Cardiac septum (tissue), 1 donor: ENCODE results near the gene SUPT20HL2. TPM values are rescaled to one million over a fixed set of nuclear protein-coding genes. Genes with fewer than 3 reads are reported as not detected.
"Not testable (repeated sequence)": the region's sequence is repeated elsewhere in the genome, so short reads cannot be mapped to it uniquely, and the experiment has no call there.

ENCODE experiments used
- DNase-seq: peaks from one replicate; pipeline ENCODE4 v3.0.0-alpha.2; 2020; ENCODE audit warnings: low spot score
- intact Hi-C: fragments of 100-400 bp; cut with DNase I; formaldehyde crosslinking; loops from one replicate; pipeline ENCODE4 v1.14.0; 2022
- total RNA-seq: library from RNA; stranded (reverse); fragmentation: NEBNext Ultra II Directional; extraction: Animal tissue kit (Norgen Biotek cat#: 25700); gene quantifications from one replicate; pipeline ENCODE4 v1.2.1, GENCODE V29; 2021
- donor health status: DM: no; HTN: no; CAD: no.

The SUPT20HL2 gene
- total RNA-seq, 1 donor from 2014 or later = not detected

GRCh38 chrX:24311507-24312248 lies 2.2 kb downstream of the SUPT20HL2 start:
- DNase-seq, intact Hi-C loops: not testable (repeated sequence)

- intact Hi-C loops, DNase-seq: not testable (repeated sequence)
Measured at GRCh38 chrX:24310916-24311315, 3.0 kb downstream of the SUPT20HL2 start.

- DNase-seq, intact Hi-C loops: not testable (repeated sequence)
Measured at GRCh38 chrX:24309580-24310374, 4.1 kb downstream of the SUPT20HL2 start.

GRCh38 chrX:24308803-24309202 lies 5.1 kb downstream of the SUPT20HL2 start:
- DNase-seq, intact Hi-C loops: not testable (repeated sequence)

GRCh38 chrX:24306440-24306839 lies 7.4 kb downstream of the SUPT20HL2 start:
- DNase-seq = no peak
- intact Hi-C loops = no loop called here

GRCh38 chrX:24305905-24306304 lies 8.0 kb downstream of the SUPT20HL2 start:
- DNase-seq = no peak
- intact Hi-C loops = no loop called here

- intact Hi-C loops = no loop called here
- no peak for DNase-seq
Measured at GRCh38 chrX:24301806-24302205, 12.1 kb downstream of the SUPT20HL2 start.

- intact Hi-C loops = no loop called here
- no peak for DNase-seq
Measured at GRCh38 chrX:24301060-24301459, 12.8 kb downstream of the SUPT20HL2 start.

GRCh38 chrX:24298191-24298590 lies 15.7 kb downstream of the SUPT20HL2 start:
- intact Hi-C loops = no loop called here
- no peak for DNase-seq

- intact Hi-C loops = no loop called here
- DNase-seq = no peak
Measured at GRCh38 chrX:24294619-24295018, 19.2 kb downstream of the SUPT20HL2 start.

- intact Hi-C loops = no loop called here
- DNase-seq = no peak
Measured at GRCh38 chrX:24293412-24293811, 20.5 kb downstream of the SUPT20HL2 start.

GRCh38 chrX:24292353-24292752 lies 21.5 kb downstream of the SUPT20HL2 start:
- intact Hi-C loops = no loop called here
- DNase-seq = no peak

GRCh38 chrX:24285082-24285481 lies 28.8 kb downstream of the SUPT20HL2 start:
- intact Hi-C loops = no loop called here
- DNase-seq = no peak

- intact Hi-C loops = no loop called here
Measured at GRCh38 chrX:24283127-24283794, 30.6 kb downstream of the SUPT20HL2 start.

GRCh38 chrX:24282381-24283126 lies 31.3 kb downstream of the SUPT20HL2 start:
- intact Hi-C loops = no loop called here
- DNase-seq = no peak

More at GRCh38 chrX:24283127-24283794, 30.6 kb downstream of the SUPT20HL2 start:
- no peak for DNase-seq

GRCh38 chrX:24277405-24277804 lies 36.5 kb downstream of the SUPT20HL2 start:
- DNase-seq = no peak
- intact Hi-C loops = no loop called here

GRCh38 chrX:24276015-24276414 lies 37.9 kb downstream of the SUPT20HL2 start:
- DNase-seq = no peak
- intact Hi-C loops = no loop called here

GRCh38 chrX:24271262-24271661 lies 42.6 kb downstream of the SUPT20HL2 start:
- intact Hi-C loops = no loop called here
- no peak for DNase-seq

- intact Hi-C loops = loop anchor here (10.0 kb wide), 1 partner anchor 96 kb away; the partner anchor contains the start of gene SUPT20HL1
- DNase-seq = no peak
Measured at GRCh38 chrX:24268786-24269185, 45.1 kb downstream of the SUPT20HL2 start.
